HepG2 (cell line): ENCODE data around the gene MZF1. TPM values are rescaled to one million over a fixed set of nuclear protein-coding genes. Genes with fewer than 3 reads are reported as not detected.
A peak's percentile ranks its signal among the peaks of the same experiment; 100 is the strongest.

ENCODE experiments used
- IRX3 ChIP-seq: sonication (generic); formaldehyde crosslinking; IDR thresholded peaks from 2 replicates; pipeline ENCODE4 v1.8.1; 2023; ENCODE audit warnings: mild to moderate bottlenecking, low read depth, missing genetic modification reagents, borderline replicate concordance
- PHF5A ChIP-seq: IDR thresholded peaks from one replicate; pipeline ENCODE4 v1.6.1; 2018; ENCODE audit warnings: low read depth, missing genetic modification reagents; ENCODE audit not compliant: unreplicated experiment
- PLRG1 ChIP-seq: fragments of 450-650 bp; conservative IDR thresholded peaks from 2 replicates; pipeline ENCODE4 v1.6.1; 2016
- SAP130 ChIP-seq: IDR thresholded peaks from 2 replicates; pipeline ENCODE4 v1.6.1; 2016; ENCODE audit warnings: low read depth
- SMARCC2 ChIP-seq: fragments of 450-650 bp; IDR thresholded peaks from 2 replicates; pipeline ENCODE4 v1.6.1; 2017; ENCODE audit warnings: antibody characterized with exemption, mild to moderate bottlenecking
- TBX2 ChIP-seq: sonication (generic); formaldehyde crosslinking; IDR thresholded peaks from 2 replicates; pipeline ENCODE4 v1.5.0; 2020; ENCODE audit warnings: missing genetic modification reagents, mild to moderate bottlenecking, borderline replicate concordance
- TBX3 ChIP-seq: fragments of 450-650 bp; IDR thresholded peaks from 2 replicates; pipeline ENCODE4 v1.6.1; 2017; ENCODE audit warnings: antibody characterized with exemption, mild to moderate bottlenecking, inconsistent platforms, borderline replicate concordance
- U2AF2 ChIP-seq: fragments of 200-400 bp; formaldehyde crosslinking; IDR thresholded peaks from 2 replicates; pipeline ENCODE4 v1.6.1; 2017; ENCODE audit warnings: low read depth, mild to moderate bottlenecking, low read length
- ZNF850 ChIP-seq: sonication (generic); formaldehyde crosslinking; conservative IDR thresholded peaks from 2 replicates; pipeline ENCODE4 v1.9.0; 2021; ENCODE audit warnings: mild to moderate bottlenecking, missing genetic modification reagents
- polyA plus RNA-seq, 8 experiments: library from polyadenylated mRNA; depleted of rRNA in 3 of 8; stranded (reverse) in 7 of 8; unstranded in 1 of 8; fragments of >200 nt; fragmentation: Illumina TruSeq in 4 of 8; extraction: Trizol in 4 of 8; gene quantifications; 2 replicates each; pipeline versions ENCODE4 v1.2.1 to v1.2.3, GENCODE V29; 2011 to 2016; ENCODE audit warnings: low read depth in 4 of 8, missing spikeins in 1 of 8, mixed read lengths in 1 of 8; ENCODE audit not compliant: insufficient read depth in 1 of 8
- total RNA-seq, 5 experiments: library from RNA; depleted of rRNA; stranded (reverse); fragments of >200 nt; fragmentation: Illumina TruSeq; extraction: Trizol; gene quantifications; 2 replicates each; pipeline ENCODE4 v1.2.3, GENCODE V29; 2016; ENCODE audit warnings: low read depth in 1 of 5
- TF ChIP-seq, protein P1 (sequence below): sonication (generic); formaldehyde crosslinking; IDR thresholded peaks from 2 replicates; pipeline ENCODE4 v1.5.0; 2020; ENCODE audit warnings: missing genetic modification reagents
- TF ChIP-seq, protein P2 (sequence below): fragments of 450-650 bp; IDR thresholded peaks from 2 replicates; pipeline ENCODE4 v1.6.1; 2016
- TF ChIP-seq, protein P3 (sequence below): fragments of 450-650 bp; IDR thresholded peaks from 2 replicates; pipeline ENCODE4 v1.6.1; 2017; ENCODE audit warnings: mild to moderate bottlenecking
- TF ChIP-seq, protein P4 (sequence below): sonication (generic); formaldehyde crosslinking; IDR thresholded peaks from 2 replicates; pipeline ENCODE4 v1.4.0; 2020; ENCODE audit warnings: mild to moderate bottlenecking, low read depth, missing genetic modification reagents
- TF ChIP-seq, protein P5 (sequence below): sonication (generic); formaldehyde crosslinking; IDR thresholded peaks from 2 replicates; pipeline ENCODE4 v1.9.0; 2022; ENCODE audit warnings: low read depth, missing genetic modification reagents
- TF ChIP-seq, protein P6 (sequence below): sonication (generic); formaldehyde crosslinking; IDR thresholded peaks from 2 replicates; pipeline ENCODE4 v1.4.0; 2020; ENCODE audit warnings: missing genetic modification reagents, borderline replicate concordance

The MZF1 gene
- total and polyA plus RNA-seq, 2 of the 13 experiments (the other 11 are each of a cell fraction or from before 2014, with no cell fraction given): 3.1 to 8.1 TPM

DNA sequence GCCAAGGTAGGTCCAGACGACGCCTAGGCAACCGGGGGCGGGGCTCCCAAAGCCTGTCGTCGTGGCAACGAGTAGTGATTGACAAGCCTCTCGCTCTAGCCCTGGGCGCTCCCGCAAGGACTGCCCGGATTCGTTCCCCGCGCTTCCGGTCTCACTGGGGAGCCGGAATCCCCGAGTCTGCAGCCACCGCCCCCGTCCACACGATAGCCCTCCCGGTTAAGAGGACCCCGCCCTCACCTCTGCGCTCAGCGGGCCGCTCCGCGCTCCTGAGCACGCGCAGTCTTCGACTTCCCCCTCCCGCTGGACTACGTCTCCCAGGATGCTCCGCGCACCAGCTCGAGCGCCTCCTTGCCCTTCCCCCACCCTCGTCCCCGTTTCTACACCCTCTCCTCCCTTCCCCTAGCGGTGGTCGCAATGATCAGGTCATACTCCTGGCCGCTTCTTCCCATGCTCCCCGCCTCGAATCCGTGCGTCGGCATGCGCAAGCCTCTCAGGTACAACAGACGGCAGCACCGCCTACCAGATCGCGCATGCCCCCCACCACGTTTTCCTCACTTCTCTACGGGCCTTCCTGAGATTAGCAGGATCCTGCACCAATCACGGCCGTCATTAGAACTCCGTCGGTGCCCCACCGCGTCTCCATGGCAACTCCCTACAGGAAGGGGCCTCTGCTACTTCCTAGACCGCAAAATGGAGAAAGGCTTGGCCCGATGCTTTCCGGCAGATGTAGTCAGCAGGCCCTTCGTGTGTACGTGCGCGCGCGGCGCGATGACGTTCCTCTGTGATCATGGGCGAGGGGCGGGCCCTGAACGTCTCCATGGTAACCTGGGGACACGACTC is at the start of gene MZF1 (continued):
- TF ChIP-seq, protein P1, sequence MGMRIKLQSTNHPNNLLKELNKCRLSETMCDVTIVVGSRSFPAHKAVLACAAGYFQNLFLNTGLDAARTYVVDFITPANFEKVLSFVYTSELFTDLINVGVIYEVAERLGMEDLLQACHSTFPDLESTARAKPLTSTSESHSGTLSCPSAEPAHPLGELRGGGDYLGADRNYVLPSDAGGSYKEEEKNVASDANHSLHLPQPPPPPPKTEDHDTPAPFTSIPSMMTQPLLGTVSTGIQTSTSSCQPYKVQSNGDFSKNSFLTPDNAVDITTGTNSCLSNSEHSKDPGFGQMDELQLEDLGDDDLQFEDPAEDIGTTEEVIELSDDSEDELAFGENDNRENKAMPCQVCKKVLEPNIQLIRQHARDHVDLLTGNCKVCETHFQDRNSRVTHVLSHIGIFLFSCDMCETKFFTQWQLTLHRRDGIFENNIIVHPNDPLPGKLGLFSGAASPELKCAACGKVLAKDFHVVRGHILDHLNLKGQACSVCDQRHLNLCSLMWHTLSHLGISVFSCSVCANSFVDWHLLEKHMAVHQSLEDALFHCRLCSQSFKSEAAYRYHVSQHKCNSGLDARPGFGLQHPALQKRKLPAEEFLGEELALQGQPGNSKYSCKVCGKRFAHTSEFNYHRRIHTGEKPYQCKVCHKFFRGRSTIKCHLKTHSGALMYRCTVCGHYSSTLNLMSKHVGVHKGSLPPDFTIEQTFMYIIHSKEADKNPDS: peak; percentile 33; the same call in 1 of the 2 replicates
- TF ChIP-seq TBX2 (CRISPR knock-in tag) (peak; percentile 65; the same call in 1 of the 2 replicates), U2AF2 (peak; percentile 99), ZNF850 (CRISPR knock-in tag) (no peak), IRX3 (0 out of 2 replicates have a peak, but pooled peaks have one; percentile 70), SAP130 (CRISPR knock-in tag) (peak; percentile 97; the same call in 1 of the 2 replicates), TBX3 (no peak), PLRG1 (no peak), SMARCC2 (no peak), PHF5A (CRISPR knock-in tag) (peak; percentile 56)
- TF ChIP-seq, protein P2, sequence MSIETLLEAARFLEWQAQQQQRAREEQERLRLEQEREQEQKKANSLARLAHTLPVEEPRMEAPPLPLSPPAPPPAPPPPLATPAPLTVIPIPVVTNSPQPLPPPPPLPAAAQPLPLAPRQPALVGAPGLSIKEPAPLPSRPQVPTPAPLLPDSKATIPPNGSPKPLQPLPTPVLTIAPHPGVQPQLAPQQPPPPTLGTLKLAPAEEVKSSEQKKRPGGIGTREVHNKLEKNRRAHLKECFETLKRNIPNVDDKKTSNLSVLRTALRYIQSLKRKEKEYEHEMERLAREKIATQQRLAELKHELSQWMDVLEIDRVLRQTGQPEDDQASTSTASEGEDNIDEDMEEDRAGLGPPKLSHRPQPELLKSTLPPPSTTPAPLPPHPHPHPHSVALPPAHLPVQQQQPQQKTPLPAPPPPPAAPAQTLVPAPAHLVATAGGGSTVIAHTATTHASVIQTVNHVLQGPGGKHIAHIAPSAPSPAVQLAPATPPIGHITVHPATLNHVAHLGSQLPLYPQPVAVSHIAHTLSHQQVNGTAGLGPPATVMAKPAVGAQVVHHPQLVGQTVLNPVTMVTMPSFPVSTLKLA: peak; percentile 71; the same call in 1 of the 2 replicates
- TF ChIP-seq, protein P3, sequence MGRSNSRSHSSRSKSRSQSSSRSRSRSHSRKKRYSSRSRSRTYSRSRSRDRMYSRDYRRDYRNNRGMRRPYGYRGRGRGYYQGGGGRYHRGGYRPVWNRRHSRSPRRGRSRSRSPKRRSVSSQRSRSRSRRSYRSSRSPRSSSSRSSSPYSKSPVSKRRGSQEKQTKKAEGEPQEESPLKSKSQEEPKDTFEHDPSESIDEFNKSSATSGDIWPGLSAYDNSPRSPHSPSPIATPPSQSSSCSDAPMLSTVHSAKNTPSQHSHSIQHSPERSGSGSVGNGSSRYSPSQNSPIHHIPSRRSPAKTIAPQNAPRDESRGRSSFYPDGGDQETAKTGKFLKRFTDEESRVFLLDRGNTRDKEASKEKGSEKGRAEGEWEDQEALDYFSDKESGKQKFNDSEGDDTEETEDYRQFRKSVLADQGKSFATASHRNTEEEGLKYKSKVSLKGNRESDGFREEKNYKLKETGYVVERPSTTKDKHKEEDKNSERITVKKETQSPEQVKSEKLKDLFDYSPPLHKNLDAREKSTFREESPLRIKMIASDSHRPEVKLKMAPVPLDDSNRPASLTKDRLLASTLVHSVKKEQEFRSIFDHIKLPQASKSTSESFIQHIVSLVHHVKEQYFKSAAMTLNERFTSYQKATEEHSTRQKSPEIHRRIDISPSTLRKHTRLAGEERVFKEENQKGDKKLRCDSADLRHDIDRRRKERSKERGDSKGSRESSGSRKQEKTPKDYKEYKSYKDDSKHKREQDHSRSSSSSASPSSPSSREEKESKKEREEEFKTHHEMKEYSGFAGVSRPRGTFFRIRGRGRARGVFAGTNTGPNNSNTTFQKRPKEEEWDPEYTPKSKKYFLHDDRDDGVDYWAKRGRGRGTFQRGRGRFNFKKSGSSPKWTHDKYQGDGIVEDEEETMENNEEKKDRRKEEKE: no peak
- TF ChIP-seq, protein P4, sequence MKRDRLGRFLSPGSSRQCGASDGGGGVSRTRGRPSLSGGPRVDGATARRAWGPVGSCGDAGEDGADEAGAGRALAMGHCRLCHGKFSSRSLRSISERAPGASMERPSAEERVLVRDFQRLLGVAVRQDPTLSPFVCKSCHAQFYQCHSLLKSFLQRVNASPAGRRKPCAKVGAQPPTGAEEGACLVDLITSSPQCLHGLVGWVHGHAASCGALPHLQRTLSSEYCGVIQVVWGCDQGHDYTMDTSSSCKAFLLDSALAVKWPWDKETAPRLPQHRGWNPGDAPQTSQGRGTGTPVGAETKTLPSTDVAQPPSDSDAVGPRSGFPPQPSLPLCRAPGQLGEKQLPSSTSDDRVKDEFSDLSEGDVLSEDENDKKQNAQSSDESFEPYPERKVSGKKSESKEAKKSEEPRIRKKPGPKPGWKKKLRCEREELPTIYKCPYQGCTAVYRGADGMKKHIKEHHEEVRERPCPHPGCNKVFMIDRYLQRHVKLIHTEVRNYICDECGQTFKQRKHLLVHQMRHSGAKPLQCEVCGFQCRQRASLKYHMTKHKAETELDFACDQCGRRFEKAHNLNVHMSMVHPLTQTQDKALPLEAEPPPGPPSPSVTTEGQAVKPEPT (CRISPR knock-in tag): peak; percentile 57; the same call in 1 of the 2 replicates
- TF ChIP-seq, protein P5, sequence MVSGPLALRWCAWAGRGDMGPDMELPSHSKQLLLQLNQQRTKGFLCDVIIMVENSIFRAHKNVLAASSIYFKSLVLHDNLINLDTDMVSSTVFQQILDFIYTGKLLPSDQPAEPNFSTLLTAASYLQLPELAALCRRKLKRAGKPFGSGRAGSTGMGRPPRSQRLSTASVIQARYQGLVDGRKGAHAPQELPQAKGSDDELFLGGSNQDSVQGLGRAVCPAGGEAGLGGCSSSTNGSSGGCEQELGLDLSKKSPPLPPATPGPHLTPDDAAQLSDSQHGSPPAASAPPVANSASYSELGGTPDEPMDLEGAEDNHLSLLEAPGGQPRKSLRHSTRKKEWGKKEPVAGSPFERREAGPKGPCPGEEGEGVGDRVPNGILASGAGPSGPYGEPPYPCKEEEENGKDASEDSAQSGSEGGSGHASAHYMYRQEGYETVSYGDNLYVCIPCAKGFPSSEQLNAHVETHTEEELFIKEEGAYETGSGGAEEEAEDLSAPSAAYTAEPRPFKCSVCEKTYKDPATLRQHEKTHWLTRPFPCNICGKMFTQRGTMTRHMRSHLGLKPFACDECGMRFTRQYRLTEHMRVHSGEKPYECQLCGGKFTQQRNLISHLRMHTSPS (CRISPR knock-in tag): 0 out of 2 replicates have a peak, but pooled peaks have one; percentile 31
- TF ChIP-seq, protein P6, sequence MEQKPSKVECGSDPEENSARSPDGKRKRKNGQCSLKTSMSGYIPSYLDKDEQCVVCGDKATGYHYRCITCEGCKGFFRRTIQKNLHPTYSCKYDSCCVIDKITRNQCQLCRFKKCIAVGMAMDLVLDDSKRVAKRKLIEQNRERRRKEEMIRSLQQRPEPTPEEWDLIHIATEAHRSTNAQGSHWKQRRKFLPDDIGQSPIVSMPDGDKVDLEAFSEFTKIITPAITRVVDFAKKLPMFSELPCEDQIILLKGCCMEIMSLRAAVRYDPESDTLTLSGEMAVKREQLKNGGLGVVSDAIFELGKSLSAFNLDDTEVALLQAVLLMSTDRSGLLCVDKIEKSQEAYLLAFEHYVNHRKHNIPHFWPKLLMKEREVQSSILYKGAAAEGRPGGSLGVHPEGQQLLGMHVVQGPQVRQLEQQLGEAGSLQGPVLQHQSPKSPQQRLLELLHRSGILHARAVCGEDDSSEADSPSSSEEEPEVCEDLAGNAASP (CRISPR knock-in tag): peak; percentile 21; the same call in 1 of the 2 replicates
